ENCODE measurements around the gene HOMEZ. TPM values are rescaled to one million over a fixed set of nuclear protein-coding genes. Genes with fewer than 3 reads are reported as not detected.
"Not testable (repeated sequence)": the region's sequence is repeated elsewhere in the genome, so short reads cannot be mapped to it uniquely, and the experiment has no call there.

Gene HOMEZ
- total and polyA plus RNA-seq, 2 of the 8 experiments (the other 6 are each of a cell fraction or from before 2014, with no cell fraction given), result 9.1 to 15.9 TPM

DNA sequence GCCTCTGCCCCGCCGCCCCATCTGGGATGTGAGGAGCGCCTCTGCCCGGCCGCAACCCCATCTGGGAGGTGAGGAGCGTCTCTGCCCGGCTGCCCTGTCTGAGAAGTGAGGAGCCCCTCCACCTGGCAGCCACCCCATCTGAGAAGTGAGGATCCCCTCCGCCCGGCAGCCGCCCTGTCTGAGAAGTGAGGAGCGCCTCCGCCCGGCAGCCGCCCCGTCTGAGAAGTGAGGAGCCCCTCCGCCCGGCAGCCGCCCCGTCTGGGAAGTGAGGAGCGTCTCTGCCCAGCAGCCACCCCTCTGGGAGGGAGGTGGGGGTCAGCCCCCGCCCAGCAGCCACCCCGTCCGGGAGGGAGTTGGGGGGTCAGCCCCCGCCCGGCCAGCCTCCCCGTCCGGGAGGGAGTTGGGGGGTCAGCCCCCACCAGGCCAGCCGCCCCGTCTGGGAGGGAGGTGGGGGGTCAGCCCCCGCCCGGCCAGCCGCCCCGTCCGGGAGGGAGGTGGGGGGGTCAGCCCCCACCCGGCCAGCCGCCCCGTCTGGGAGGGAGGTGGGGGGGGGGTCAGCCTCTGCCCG lies 53.6 kb downstream of the HOMEZ start:
- H3K4me1 ChIP-seq (replicated peaks in 1 of 4; ENCODE audit: control insufficient read depth in 3 of 4, insufficient read depth in 4 of 4, low read length in 3 of 4); H2AK5ac ChIP-seq (ENCODE audit: low read depth, low read length); H4K91ac ChIP-seq (replicated peaks; ENCODE audit: insufficient read length, low read length); H3K56ac ChIP-seq (replicated peaks; ENCODE audit: insufficient read length, low read depth, low read length); H3K79me1 ChIP-seq (ENCODE audit: low read depth, low read length); CTCF ChIA-PET (ENCODE audit: partially characterized antibody); H2BK12ac ChIP-seq (ENCODE audit: low read depth, low read length); H3K27me3 ChIP-seq (replicated peaks in 1 of 4; ENCODE audit: control insufficient read depth in 3 of 4, extremely low read depth in 1 of 4, insufficient read depth in 3 of 4, low read length in 3 of 4); POLR2A ChIA-PET (ENCODE audit: partially characterized antibody); H3K14ac ChIP-seq (ENCODE audit: insufficient read length); H2BK20ac ChIP-seq (ENCODE audit: low read length); H3K4me3 ChIP-seq (ENCODE audit: extremely low read depth in 1 of 4, insufficient read depth in 2 of 4, low read depth in 3 of 4, low read length in 4 of 4); H3K79me2 ChIP-seq (ENCODE audit: control insufficient read depth in 1 of 2, insufficient read depth in 2 of 2, low read length in 2 of 2); H2BK5ac ChIP-seq (ENCODE audit: low read depth, low read length); FAIRE-seq; H3K23me2 ChIP-seq (ENCODE audit: low read depth, low read length); H3K27ac ChIP-seq (ENCODE audit: low read depth, low read length); H3K9ac ChIP-seq (replicated peaks in 1 of 4; ENCODE audit: extremely low read depth in 1 of 4, low read depth in 3 of 4, low read length in 3 of 4); H2BK15ac ChIP-seq (ENCODE audit: low read length); DNase-seq (ENCODE audit: low read depth in 1 of 2, low spot score in 2 of 2); H2BK120ac ChIP-seq (replicated peaks; ENCODE audit: low read depth, low read length); H3K36me3 ChIP-seq (ENCODE audit: control insufficient read depth in 2 of 4, insufficient read depth in 4 of 4, low read length in 3 of 4); H4K8ac ChIP-seq (ENCODE audit: extremely low read depth, insufficient read depth, low read length); H3K4me2 ChIP-seq (ENCODE audit: insufficient read depth in 1 of 2, low read depth in 2 of 2, low read length in 2 of 2); H2AFZ ChIP-seq (ENCODE audit: low read length); H4K20me1 ChIP-seq (replicated peaks in 1 of 2; ENCODE audit: control insufficient read depth in 1 of 2, insufficient read depth in 2 of 2, low read length in 2 of 2); H4K5ac ChIP-seq (ENCODE audit: insufficient read length, low read depth, low read length); H3K23ac ChIP-seq (ENCODE audit: insufficient read length); H3K18ac ChIP-seq (ENCODE audit: extremely low read depth, low read length); H3K4ac ChIP-seq (replicated peaks; ENCODE audit: insufficient read length, low read depth, low read length): not testable (repeated sequence)
- WGBS, 2 experiments (ENCODE audit: extremely low coverage in 1 of 2, insufficient coverage in 1 of 2, insufficient read length in 1 of 2, insufficient replicate concordance in 2 of 2, low coverage in 1 of 2, low lambda C conversion rate in 2 of 2, missing lambda C conversion rate in 1 of 2), result no CpG with 5 or more reads among the region's 38 CpGs
- H3K9me3 ChIP-seq (ENCODE audit: insufficient read depth in 2 of 2, low read depth in 1 of 2, low read length in 1 of 2), result peaks cover 2 to 10% of the 10 kb centered on the region in 2 experiments; a peak in 1 of 4 replicates

Data from H1 (cell line).